Measurements from ENCODE around the gene VPS11.

The VPS11 gene

GRCh38 chr11:119113716-119114115, 46.1 kb downstream of the VPS11 start:
- no peaks in the 10 kb centered on the region for H4K20me1 ChIP-seq (ENCODE audit: insufficient read depth, low read length, poor library complexity, severe bottlenecking)
- H2AFZ ChIP-seq (ENCODE audit: low read length), result no peak overlapping the region
- peaks cover 11% of the 10 kb centered on the region; the same call in 1 of the 2 replicates for H3K36me3 ChIP-seq (ENCODE audit: insufficient read depth, low read length)
- no peaks in the 10 kb centered on the region for H3K9me3 ChIP-seq (ENCODE audit: insufficient read depth, low read depth, low read length)
- TF ChIP-seq EZH2phosphoT487 (IDR thresholded peaks at IDR 0.05; ENCODE audit: borderline replicate concordance) (no peak), CTCF (conservative IDR thresholded peaks at IDR 0.05; ENCODE audit: low read length) (no peak)
- H3K4me1 ChIP-seq (ENCODE audit: insufficient read depth, low read length, poor library complexity, severe bottlenecking), result peaks cover 15% of the 10 kb centered on the region
- H3F3A ChIP-seq (ENCODE audit: low read depth), result no peaks in the 10 kb centered on the region; the same call in 1 of the 2 replicates
- no peak overlapping the region for H3K4me2 ChIP-seq (ENCODE audit: low read depth, low read length, poor library complexity, severe bottlenecking)
- no peaks in the 10 kb centered on the region for H3K9me2 ChIP-seq (replicated peaks; ENCODE audit: low read depth, low read length)
- H3K79me2 ChIP-seq (ENCODE audit: insufficient read depth, low read length), result peaks cover 15% of the 10 kb centered on the region
- H3K27me3 ChIP-seq (ENCODE audit: insufficient read depth, low read length, poor library complexity, severe bottlenecking), result no peaks in the 10 kb centered on the region
- no peak overlapping the region for H3K9ac ChIP-seq (ENCODE audit: low read depth, low read length, poor library complexity, severe bottlenecking)
- no peak overlapping the region for H3K4me3 ChIP-seq (ENCODE audit: low read length, poor library complexity, severe bottlenecking)

GRCh38 chr11:119114351-119114750, 46.7 kb downstream of the VPS11 start:
- Histone ChIP-seq H3K4me3 (ENCODE audit: low read length, poor library complexity, severe bottlenecking) (no peak overlapping the region), H3F3A (ENCODE audit: low read depth) (peaks cover 3% of the 10 kb centered on the region), H2AFZ (ENCODE audit: low read length) (no peak overlapping the region), H3K9me2 (replicated peaks; ENCODE audit: low read depth, low read length) (no peaks in the 10 kb centered on the region), H4K20me1 (ENCODE audit: insufficient read depth, low read length, poor library complexity, severe bottlenecking) (no peaks in the 10 kb centered on the region), H3K9ac (ENCODE audit: low read depth, low read length, poor library complexity, severe bottlenecking) (no peak overlapping the region), H3K4me1 (ENCODE audit: insufficient read depth, low read length, poor library complexity, severe bottlenecking) (peaks cover 8% of the 10 kb centered on the region), H3K27me3 (ENCODE audit: insufficient read depth, low read length, poor library complexity, severe bottlenecking) (no peaks in the 10 kb centered on the region), H3K79me2 (ENCODE audit: insufficient read depth, low read length) (peaks cover 8% of the 10 kb centered on the region), H3K4me2 (ENCODE audit: low read depth, low read length, poor library complexity, severe bottlenecking) (no peak overlapping the region), H3K36me3 (ENCODE audit: insufficient read depth, low read length) (peaks cover 11% of the 10 kb centered on the region; the same call in 1 of the 2 replicates), H3K9me3 (ENCODE audit: insufficient read depth, low read depth, low read length) (no peaks in the 10 kb centered on the region)
- TF ChIP-seq CTCF (conservative IDR thresholded peaks at IDR 0.05; ENCODE audit: low read length) (no peak), EZH2phosphoT487 (IDR thresholded peaks at IDR 0.05; ENCODE audit: borderline replicate concordance) (no peak)

- Histone ChIP-seq H3K4me3 (ENCODE audit: low read length, poor library complexity, severe bottlenecking) (no peak overlapping the region), H3K4me2 (ENCODE audit: low read depth, low read length, poor library complexity, severe bottlenecking) (no peak overlapping the region), H3K4me1 (ENCODE audit: insufficient read depth, low read length, poor library complexity, severe bottlenecking) (peaks cover 4% of the 10 kb centered on the region), H3K9me2 (replicated peaks; ENCODE audit: low read depth, low read length) (no peaks in the 10 kb centered on the region), H2AFZ (ENCODE audit: low read length) (no peak overlapping the region), H3K9me3 (ENCODE audit: insufficient read depth, low read depth, low read length) (no peaks in the 10 kb centered on the region), H3K27me3 (ENCODE audit: insufficient read depth, low read length, poor library complexity, severe bottlenecking) (no peaks in the 10 kb centered on the region), H3K9ac (ENCODE audit: low read depth, low read length, poor library complexity, severe bottlenecking) (no peak overlapping the region), H3K36me3 (ENCODE audit: insufficient read depth, low read length) (peaks cover 11% of the 10 kb centered on the region; the same call in 1 of the 2 replicates), H4K20me1 (ENCODE audit: insufficient read depth, low read length, poor library complexity, severe bottlenecking) (no peaks in the 10 kb centered on the region), H3K79me2 (ENCODE audit: insufficient read depth, low read length) (0 out of 2 replicates have a peak, but pooled peaks cover 5% of the 10 kb centered on the region), H3F3A (ENCODE audit: low read depth) (peaks cover 3% of the 10 kb centered on the region)
- TF ChIP-seq CTCF (conservative IDR thresholded peaks at IDR 0.05; ENCODE audit: low read length) (no peak), EZH2phosphoT487 (IDR thresholded peaks at IDR 0.05; ENCODE audit: borderline replicate concordance) (no peak)
Observed at GRCh38 chr11:119115484-119116234, 48.0 kb downstream of the VPS11 start.
